H1 (cell line): Measurements from ENCODE around the gene SGO1. TPM values are rescaled to one million over a fixed set of nuclear protein-coding genes. Genes with fewer than 3 reads are reported as not detected.

Source experiments
- CTCF ChIA-PET: fragments of 300-600 bp; sonication (Branson Sonifier 250); formaldehyde crosslinking; loops from one replicate; lab custom pipeline; 2021; ENCODE audit not compliant: partially characterized antibody; lab: Charles Lee
- POLR2A ChIA-PET: fragments of 300-600 bp; sonication (Branson Sonifier 250); formaldehyde crosslinking; loops from one replicate; lab custom pipeline; 2021; ENCODE audit warnings: inconsistent platforms; ENCODE audit not compliant: partially characterized antibody; lab: Charles Lee
- DNase-seq, 2 experiments: peaks; one replicate each; pipeline versions ENCODE4 v3.0.0 to v3.0.0-alpha.2; 2010 to 2022; ENCODE audit warnings: low spot score in 2 of 2, low read depth in 1 of 2, mixed read lengths in 1 of 2
- FAIRE-seq: peaks from 2 replicates; lab custom pipeline; 2011; peaks lifted over from hg19 to GRCh38; lab: Jason Lieb, UNC
- H2AFZ ChIP-seq: 2 replicates; pipeline ENCODE4 v1.8.1; 2012; ENCODE audit warnings: low read length, inconsistent platforms
- H2AK5ac ChIP-seq: 2 replicates; pipeline ENCODE4 v1.6.1; 2013; ENCODE audit warnings: low read depth, low read length
- H2BK120ac ChIP-seq: replicated peaks from 2 replicates; pipeline ENCODE3; 2013; ENCODE audit warnings: low read depth, low read length, inconsistent platforms
- H2BK12ac ChIP-seq: 2 replicates; pipeline ENCODE4 v1.6.1; 2013; ENCODE audit warnings: low read depth, low read length
- H2BK15ac ChIP-seq: 2 replicates; pipeline ENCODE4 v1.6.1; 2013; ENCODE audit warnings: low read length
- H2BK20ac ChIP-seq: 2 replicates; pipeline ENCODE4 v1.6.1; 2013; ENCODE audit warnings: low read length
- H2BK5ac ChIP-seq: 2 replicates; pipeline ENCODE4 v1.6.1; 2013; ENCODE audit warnings: low read depth, low read length
- H3K14ac ChIP-seq: 2 replicates; pipeline ENCODE4 v1.6.1; 2013; ENCODE audit warnings: inconsistent platforms; ENCODE audit not compliant: insufficient read length
- H3K18ac ChIP-seq: 2 replicates; pipeline ENCODE4 v1.6.1; 2013; ENCODE audit warnings: low read length; ENCODE audit errors: extremely low read depth
- H3K23ac ChIP-seq: 2 replicates; pipeline ENCODE4 v1.6.1; 2013; ENCODE audit warnings: inconsistent platforms; ENCODE audit not compliant: insufficient read length
- H3K23me2 ChIP-seq: 2 replicates; pipeline ENCODE4 v1.6.1; 2013; ENCODE audit warnings: low read depth, low read length
- H3K27ac ChIP-seq: 2 replicates; pipeline ENCODE4 v1.6.1; 2011; ENCODE audit warnings: low read depth, low read length, inconsistent platforms
- H3K27me3 ChIP-seq, 4 experiments: replicated peaks in 1 of 4; 1 replicate in 1 of 4; 2 replicates in 3 of 4; pipeline versions ENCODE4 v1.6.1 to v1.8.1; 2011 to 2013; ENCODE audit warnings: low read length in 3 of 4, mild to moderate bottlenecking in 3 of 4, inconsistent platforms in 2 of 4, mixed read lengths in 2 of 4, moderate library complexity in 1 of 4; ENCODE audit not compliant: control insufficient read depth in 3 of 4, insufficient read depth in 3 of 4; ENCODE audit errors: extremely low read depth in 1 of 4
- H3K36me3 ChIP-seq, 4 experiments: 2 replicates each; pipeline versions ENCODE4 v1.6.1 to v1.8.1; 2011 to 2013; ENCODE audit warnings: mild to moderate bottlenecking in 4 of 4, low read length in 3 of 4, moderate library complexity in 2 of 4, control low read depth in 1 of 4, inconsistent platforms in 1 of 4; ENCODE audit not compliant: insufficient read depth in 4 of 4, control insufficient read depth in 2 of 4
- H3K4ac ChIP-seq: replicated peaks from 2 replicates; pipeline ENCODE3; 2013; ENCODE audit warnings: low read length, low read depth, mixed read lengths, inconsistent platforms; ENCODE audit not compliant: insufficient read length
- H3K4me1 ChIP-seq, 4 experiments: replicated peaks in 1 of 4; 1 replicate in 1 of 4; 2 replicates in 3 of 4; pipeline versions ENCODE4 v1.6.1 to v1.8.1; 2011 to 2013; ENCODE audit warnings: low read length in 3 of 4, inconsistent platforms in 2 of 4, mixed read lengths in 1 of 4; ENCODE audit not compliant: insufficient read depth in 4 of 4, control insufficient read depth in 3 of 4
- H3K4me2 ChIP-seq, 2 experiments: 2 replicates each; pipeline versions ENCODE4 v1.6.1 to v1.8.1; 2011 to 2013; ENCODE audit warnings: low read depth in 2 of 2, low read length in 2 of 2, control low read depth in 1 of 2, inconsistent platforms in 1 of 2, mild to moderate bottlenecking in 1 of 2; ENCODE audit not compliant: insufficient read depth in 1 of 2
- H3K4me3 ChIP-seq, 4 experiments: fragments of 200-600, 300-600 bp in 1 of 4; sonication (generic), shearing (Covaris generic), sonication (Bioruptor Twin) in 1 of 4; 2 replicates each; pipeline versions ENCODE4 v1.5.1 to v1.8.1; 2011 to 2016; ENCODE audit warnings: low read length in 4 of 4, low read depth in 3 of 4, control low read depth in 2 of 4, inconsistent platforms in 2 of 4, mild to moderate bottlenecking in 2 of 4, mixed read lengths in 1 of 4, moderate library complexity in 1 of 4; ENCODE audit not compliant: insufficient read depth in 2 of 4; ENCODE audit errors: extremely low read depth in 1 of 4
- H3K56ac ChIP-seq: replicated peaks from 2 replicates; pipeline ENCODE3; 2013; ENCODE audit warnings: low read depth, mild to moderate bottlenecking, mixed read lengths, low read length, inconsistent platforms; ENCODE audit not compliant: insufficient read length
- H3K79me1 ChIP-seq: 2 replicates; pipeline ENCODE4 v1.6.1; 2013; ENCODE audit warnings: low read depth, low read length, control low read depth
- H3K79me2 ChIP-seq, 2 experiments: 2 replicates each; pipeline versions ENCODE4 v1.6.1 to v1.8.1; 2012 to 2013; ENCODE audit warnings: low read length in 2 of 2, mild to moderate bottlenecking in 2 of 2, inconsistent platforms in 1 of 2; ENCODE audit not compliant: insufficient read depth in 2 of 2, control insufficient read depth in 1 of 2
- H3K9ac ChIP-seq, 4 experiments: replicated peaks in 1 of 4; 1 replicate in 1 of 4; 2 replicates in 3 of 4; pipeline versions ENCODE4 v1.6.1 to v1.8.1; 2011 to 2013; ENCODE audit warnings: low read depth in 3 of 4, low read length in 3 of 4, control low read depth in 2 of 4, mild to moderate bottlenecking in 2 of 4, moderate library complexity in 2 of 4, inconsistent platforms in 1 of 4; ENCODE audit errors: extremely low read depth in 1 of 4
- H3K9me3 ChIP-seq, 2 experiments: 2 replicates each; pipeline versions ENCODE4 v1.6.1 to v1.8.1; 2012 to 2013; ENCODE audit warnings: mild to moderate bottlenecking in 2 of 2, moderate library complexity in 2 of 2, control low read depth in 1 of 2, inconsistent platforms in 1 of 2, low read depth in 1 of 2, low read length in 1 of 2, mixed read lengths in 1 of 2; ENCODE audit not compliant: insufficient read depth in 2 of 2
- H4K20me1 ChIP-seq, 2 experiments: replicated peaks in 1 of 2; 2 replicates each; pipeline versions ENCODE3 to v1.8.1; 2011 to 2013; ENCODE audit warnings: inconsistent platforms in 2 of 2, low read length in 2 of 2, mild to moderate bottlenecking in 1 of 2; ENCODE audit not compliant: insufficient read depth in 2 of 2, control insufficient read depth in 1 of 2
- H4K5ac ChIP-seq: 2 replicates; pipeline ENCODE4 v1.6.1; 2013; ENCODE audit warnings: low read length, low read depth, mixed read lengths, inconsistent platforms; ENCODE audit not compliant: insufficient read length
- H4K8ac ChIP-seq: 2 replicates; pipeline ENCODE4 v1.8.0; 2013; ENCODE audit warnings: mild to moderate bottlenecking, moderate library complexity, low read length, inconsistent platforms; ENCODE audit not compliant: insufficient read depth; ENCODE audit errors: extremely low read depth
- H4K91ac ChIP-seq: replicated peaks from 2 replicates; pipeline ENCODE3; 2013; ENCODE audit warnings: low read length, mixed read lengths, inconsistent platforms; ENCODE audit not compliant: insufficient read length
- KDM5A ChIP-seq: fragments of 200-600 bp; IDR thresholded peaks from 2 replicates; pipeline ENCODE4 v1.7.1; 2012; ENCODE audit warnings: mild to moderate bottlenecking, low read length, inconsistent platforms, mixed read lengths
- SAP30 ChIP-seq: fragments of 300-600 bp; sonication (generic); IDR thresholded peaks from 2 replicates; pipeline ENCODE4 v1.7.1; 2012; ENCODE audit warnings: low read length, moderate library complexity, mild to moderate bottlenecking, inconsistent platforms; ENCODE audit not compliant: insufficient read depth, insufficient replicate concordance
- WGBS, 2 experiments: shearing (Covaris generic) in 1 of 2; methylation state at CpG; one replicate each; pipeline versions ENCODE4 v1.1.6 to v1.1.7; 2013 to 2015; ENCODE audit warnings: low lambda C conversion rate in 2 of 2, mixed read lengths in 2 of 2, inconsistent platforms in 1 of 2, low coverage in 1 of 2, missing lambda C conversion rate in 1 of 2; ENCODE audit not compliant: insufficient replicate concordance in 2 of 2, insufficient coverage in 1 of 2, insufficient read length in 1 of 2; ENCODE audit errors: extremely low coverage in 1 of 2, missing lambda C conversion rate in 1 of 2; 5-methylcytosine and 5-hydroxymethylcytosine counted together
- polyA plus RNA-seq, 7 experiments: library from polyadenylated mRNA; depleted of rRNA in 3 of 7; stranded (reverse) in 5 of 7; unstranded in 2 of 7; fragments of >200 nt in 5 of 7; fragments of 200-250 nt in 2 of 7; gene quantifications; 1 replicate in 5 of 7; 2 replicates in 1 of 7; 4 replicates in 1 of 7; pipeline versions ENCODE4 v1.2.1 to v1.2.3, GENCODE V29; 2011 to 2013; ENCODE audit warnings: missing spikeins in 2 of 7, mixed read lengths in 2 of 7
- total RNA-seq: library from RNA; stranded (reverse); fragmentation: NEBNext Ultra II Directional; extraction: Animal tissue kit (Norgen Biotek cat#: 25700); gene quantifications from 2 replicates; pipeline ENCODE4 v1.2.1, GENCODE V29; 2021

Gene SGO1
- total and polyA plus RNA-seq, 2 of the 8 experiments (the other 6 are each of a cell fraction or from before 2014, with no cell fraction given) = 6.9 to 36.4 TPM

- Histone ChIP-seq H3K79me2 (no peaks in the 10 kb centered on the region), H3K56ac (no peak overlapping the region), H3K23me2 (0 out of 2 replicates have a peak, but pooled peaks cover 2% of the 10 kb centered on the region), H3K36me3 (no peaks in the 10 kb centered on the region), H2AFZ (no peak overlapping the region), H2BK120ac (no peak overlapping the region), H4K91ac (no peak overlapping the region), H3K4me1 (no peaks in the 10 kb centered on the region; a peak in 1 of 7 replicates), H3K27me3 (no peaks in the 10 kb centered on the region), H3K79me1 (no peaks in the 10 kb centered on the region), H3K14ac (no peak overlapping the region), H4K5ac (no peak overlapping the region), H2BK12ac (no peak overlapping the region), H2BK15ac (no peak overlapping the region), H2BK20ac (no peak overlapping the region), H2BK5ac (no peak overlapping the region), H3K4ac (peak overlapping the region; percentile 5), H3K9me3 (no peaks in the 10 kb centered on the region), H3K4me2 (0 out of 4 replicates have a peak overlapping the region, but pooled peaks of 1 of the 2 experiments have one; percentile 23), H3K4me3 (no peak overlapping the region), H4K8ac (no peak overlapping the region), H2AK5ac (no peak overlapping the region), H3K23ac (no peak overlapping the region)
- CTCF ChIA-PET = interaction anchor here (1.6 kb wide), 1 partner anchor 13 kb away, joined by 5 read pairs; no protein-coding TSS in a partner anchor
- DNase-seq = no peak
- WGBS, 2 experiments = 98% methylated on average over 4 of the region's 4 CpGs; no CpG with 5 or more reads in 1 of the 2 experiments
- POLR2A ChIA-PET = interaction anchor here (1.1 kb wide), 1 partner anchor 8 kb away, joined by 4 read pairs; no protein-coding TSS in a partner anchor
- no peak for FAIRE-seq
- no peak for TF ChIP-seq KDM5A
- TF ChIP-seq SAP30 = no peak
- TF ChIP-seq, all 59 proteins: peak for 0
- no peak overlapping the region for H3K9ac ChIP-seq
- no peak overlapping the region for H3K18ac ChIP-seq
- no peak overlapping the region for H3K27ac ChIP-seq
- H4K20me1 ChIP-seq = no peaks in the 10 kb centered on the region
Observed at GRCh38 chr3:20142517-20142916, 43.5 kb downstream of the SGO1 start.
